ENCODE data around the gene SCNN1A.

Gene SCNN1A

DNA sequence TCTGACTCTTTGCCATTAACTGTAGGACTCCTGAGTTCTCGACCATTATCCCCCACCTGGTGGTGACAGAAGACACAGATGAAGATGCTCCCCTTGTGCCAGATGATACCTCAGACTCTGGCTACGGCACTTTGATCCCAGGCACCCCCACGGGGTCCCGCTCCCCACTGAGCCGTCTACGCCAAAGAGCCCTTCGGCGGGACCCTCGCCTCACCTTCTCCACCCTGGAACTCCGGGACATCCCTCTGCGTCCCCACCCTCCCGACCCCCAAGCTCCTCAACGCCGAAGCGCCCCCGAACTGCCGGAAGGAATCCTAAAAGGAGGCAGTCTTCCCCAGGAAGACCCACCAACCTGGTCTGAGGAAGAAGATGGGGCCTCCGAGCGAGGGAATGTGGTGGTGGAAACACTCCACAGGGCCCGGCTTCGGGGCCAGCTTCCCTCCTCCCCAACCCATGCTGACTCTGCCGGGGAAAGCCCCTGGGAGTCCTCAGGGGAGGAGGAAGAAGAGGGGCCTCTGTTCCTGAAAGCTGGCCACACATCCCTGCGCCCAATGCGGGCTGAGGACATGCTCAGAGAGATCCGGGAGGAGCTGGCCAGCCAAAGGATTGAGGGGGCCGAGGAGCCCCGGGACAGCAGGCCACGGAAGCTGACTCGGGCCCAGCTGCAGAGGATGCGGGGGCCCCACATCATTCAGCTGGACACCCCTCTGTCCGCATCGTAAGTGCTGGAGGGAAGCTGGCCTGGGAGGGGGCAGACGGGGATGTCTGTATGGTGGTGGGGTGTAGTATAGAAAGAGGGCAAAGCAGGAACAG is 47.9 kb downstream of the SCNN1A start:
- TF ChIP-seq, protein P1, sequence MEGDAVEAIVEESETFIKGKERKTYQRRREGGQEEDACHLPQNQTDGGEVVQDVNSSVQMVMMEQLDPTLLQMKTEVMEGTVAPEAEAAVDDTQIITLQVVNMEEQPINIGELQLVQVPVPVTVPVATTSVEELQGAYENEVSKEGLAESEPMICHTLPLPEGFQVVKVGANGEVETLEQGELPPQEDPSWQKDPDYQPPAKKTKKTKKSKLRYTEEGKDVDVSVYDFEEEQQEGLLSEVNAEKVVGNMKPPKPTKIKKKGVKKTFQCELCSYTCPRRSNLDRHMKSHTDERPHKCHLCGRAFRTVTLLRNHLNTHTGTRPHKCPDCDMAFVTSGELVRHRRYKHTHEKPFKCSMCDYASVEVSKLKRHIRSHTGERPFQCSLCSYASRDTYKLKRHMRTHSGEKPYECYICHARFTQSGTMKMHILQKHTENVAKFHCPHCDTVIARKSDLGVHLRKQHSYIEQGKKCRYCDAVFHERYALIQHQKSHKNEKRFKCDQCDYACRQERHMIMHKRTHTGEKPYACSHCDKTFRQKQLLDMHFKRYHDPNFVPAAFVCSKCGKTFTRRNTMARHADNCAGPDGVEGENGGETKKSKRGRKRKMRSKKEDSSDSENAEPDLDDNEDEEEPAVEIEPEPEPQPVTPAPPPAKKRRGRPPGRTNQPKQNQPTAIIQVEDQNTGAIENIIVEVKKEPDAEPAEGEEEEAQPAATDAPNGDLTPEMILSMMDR (IDR thresholded peaks at IDR 0.05; ENCODE audit: control extremely low read depth, extremely low read depth, low read depth, missing control alignments): no peak
- no peak for DNase-seq (ENCODE audit: extremely low spot score)
- ChIA-PET CTCF (interaction anchor here (0.8 to 3.3 kb wide), 5 partner anchors 9 to 211 kb away, joined by 3 to 24 read pairs (median 7); partner anchors contain the start of gene TNFRSF1A), POLR2A (no interaction called here)

DNA sequence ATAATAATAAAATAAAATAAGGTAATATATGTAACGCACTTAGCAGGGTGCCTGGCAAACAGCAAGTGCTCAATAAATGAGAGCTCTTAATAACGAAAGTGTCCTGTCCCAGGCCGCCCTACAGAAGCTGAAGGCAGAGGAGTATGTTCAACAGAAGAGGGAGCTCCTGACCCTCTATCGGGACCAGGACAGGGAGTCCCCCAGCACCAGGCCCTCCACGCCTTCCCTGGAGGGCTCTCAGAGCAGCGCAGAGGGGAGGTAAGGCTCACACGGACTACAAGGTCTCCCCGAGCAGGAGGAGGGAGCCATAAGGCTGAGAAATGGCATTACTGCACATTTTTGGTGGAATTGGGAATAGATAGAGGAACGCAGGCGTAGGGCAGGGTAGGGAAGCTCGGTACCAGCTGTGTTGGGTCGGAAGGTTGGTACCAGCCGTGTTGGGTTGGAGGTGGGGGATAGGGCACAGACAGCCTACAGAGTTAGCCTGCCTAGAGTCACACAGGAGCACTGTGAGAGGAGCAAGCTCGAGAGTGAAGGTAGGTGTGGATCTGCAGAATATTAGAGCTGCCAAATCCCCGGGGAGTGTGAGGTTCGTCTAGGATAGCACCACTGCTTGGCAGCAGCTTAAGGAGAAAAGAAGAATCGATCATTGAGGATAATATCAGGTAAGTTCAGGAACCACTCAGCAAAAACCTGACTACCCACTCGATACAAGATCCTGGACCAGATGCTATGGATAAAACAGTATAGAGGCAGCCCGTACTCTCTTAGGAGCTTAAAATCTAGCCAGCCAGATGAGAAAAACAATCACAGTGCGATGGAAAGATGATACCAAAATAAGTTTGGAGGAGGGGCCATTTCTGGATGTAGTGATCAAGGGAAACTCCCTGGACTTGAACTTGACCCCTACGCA is 48.8 kb downstream of the SCNN1A start:
- no peak for DNase-seq (ENCODE audit: extremely low spot score)
- TF ChIP-seq, protein P1 (IDR thresholded peaks at IDR 0.05; ENCODE audit: control extremely low read depth, extremely low read depth, low read depth, missing control alignments): peak; percentile 27
- ChIA-PET CTCF (interaction anchor here (0.8 to 3.3 kb wide), 9 partner anchors 9 to 212 kb away, joined by 3 to 24 read pairs (median 5); partner anchors contain the start of gene TNFRSF1A), POLR2A (interaction anchor here (1.0 kb wide), 1 partner anchor 144 kb away, joined by 5 read pairs; the partner anchor contains the start of gene VAMP1)

DNA sequence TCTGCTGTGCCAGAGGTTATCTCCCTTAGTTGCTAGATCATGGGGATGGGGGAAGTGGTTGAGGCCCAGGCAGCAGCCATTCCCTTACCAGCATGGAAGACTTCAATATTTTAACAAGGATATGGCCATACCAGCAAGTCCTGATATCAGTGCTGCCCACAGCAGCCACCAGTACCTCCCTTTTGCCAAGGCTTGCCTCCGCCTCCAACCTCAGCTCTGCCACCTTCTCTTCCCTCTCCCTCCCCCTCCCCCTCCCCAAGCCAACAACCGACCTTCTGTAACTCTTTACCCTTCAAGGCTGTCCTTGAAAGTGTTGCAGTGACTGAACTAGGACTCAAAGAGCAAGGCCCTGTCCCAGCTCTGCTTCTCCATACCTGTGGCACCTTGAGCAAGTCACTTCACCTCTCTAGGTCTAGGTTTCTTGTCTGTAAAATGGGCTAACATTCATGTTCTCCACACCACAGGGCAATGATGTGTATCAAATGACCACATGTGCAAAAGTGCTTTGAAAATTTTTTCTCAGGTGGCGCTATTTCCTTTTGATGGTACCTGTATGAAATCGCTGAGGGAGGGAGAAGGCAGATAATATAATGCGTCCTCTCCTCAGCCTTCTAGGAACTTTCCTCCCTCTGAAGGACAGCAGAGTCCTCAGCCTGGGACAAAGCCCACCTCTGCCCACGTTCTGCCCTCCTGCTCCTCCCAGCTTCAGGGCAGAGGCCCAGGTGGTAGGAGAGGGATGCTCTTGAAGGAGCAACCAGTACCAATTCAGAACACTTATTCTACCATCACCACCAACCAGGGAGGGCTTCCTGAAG is 50.2 kb downstream of the SCNN1A start:
- DNase-seq (ENCODE audit: extremely low spot score): no peak
- POLR2A ChIA-PET: no interaction called here
- TF ChIP-seq, protein P1 (IDR thresholded peaks at IDR 0.05; ENCODE audit: control extremely low read depth, extremely low read depth, low read depth, missing control alignments): no peak
- CTCF ChIA-PET: interaction anchor here (1.3 to 3.3 kb wide), 4 partner anchors 11 to 213 kb away, joined by 5 to 24 read pairs (median 7); no protein-coding TSS in a partner anchor

DNA sequence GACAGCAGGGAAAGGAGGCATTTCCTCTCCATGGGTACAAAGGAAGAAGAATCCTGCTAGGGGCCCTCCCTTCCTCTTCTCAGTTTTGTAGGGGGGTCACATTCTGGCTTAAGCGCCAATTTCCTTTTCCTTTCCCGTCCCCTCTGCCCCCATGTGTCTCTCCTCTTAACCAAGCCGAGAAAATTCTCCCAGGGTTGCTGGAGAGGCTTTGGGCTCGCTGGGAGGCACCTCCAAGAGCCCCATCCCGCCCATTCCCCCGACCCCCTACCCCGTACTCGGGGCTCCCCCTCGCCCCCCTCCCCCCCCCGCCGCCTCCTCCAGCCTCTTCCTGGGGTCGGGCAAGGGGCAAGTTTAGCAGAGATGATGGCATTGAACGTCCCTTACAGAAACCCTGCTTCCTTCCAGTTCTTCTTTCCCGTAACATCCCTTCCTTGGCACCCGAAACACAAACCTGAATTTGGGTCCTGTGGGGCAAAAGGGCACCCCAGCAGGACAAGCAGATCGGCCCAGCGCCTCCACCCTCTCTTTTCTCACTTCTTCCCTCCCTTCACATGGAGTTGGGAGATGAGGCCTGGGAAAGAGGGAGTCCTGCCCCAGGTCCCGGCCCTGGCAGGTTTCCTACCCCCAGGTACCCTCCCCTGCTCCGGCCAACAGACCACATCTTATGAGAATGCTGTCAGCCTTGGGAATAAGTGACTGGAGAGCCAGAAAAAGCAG is 51.2 kb downstream of the SCNN1A start:
- CTCF ChIA-PET: interaction anchor here (1.9 to 3.3 kb wide), 3 partner anchors 10 to 12 kb away, joined by 14 to 24 read pairs (median 17); no protein-coding TSS in a partner anchor
- TF ChIP-seq, protein P1 (IDR thresholded peaks at IDR 0.05; ENCODE audit: control extremely low read depth, extremely low read depth, low read depth, missing control alignments): no peak
- no peak for DNase-seq (ENCODE audit: extremely low spot score)
- POLR2A ChIA-PET: no interaction called here

DNA sequence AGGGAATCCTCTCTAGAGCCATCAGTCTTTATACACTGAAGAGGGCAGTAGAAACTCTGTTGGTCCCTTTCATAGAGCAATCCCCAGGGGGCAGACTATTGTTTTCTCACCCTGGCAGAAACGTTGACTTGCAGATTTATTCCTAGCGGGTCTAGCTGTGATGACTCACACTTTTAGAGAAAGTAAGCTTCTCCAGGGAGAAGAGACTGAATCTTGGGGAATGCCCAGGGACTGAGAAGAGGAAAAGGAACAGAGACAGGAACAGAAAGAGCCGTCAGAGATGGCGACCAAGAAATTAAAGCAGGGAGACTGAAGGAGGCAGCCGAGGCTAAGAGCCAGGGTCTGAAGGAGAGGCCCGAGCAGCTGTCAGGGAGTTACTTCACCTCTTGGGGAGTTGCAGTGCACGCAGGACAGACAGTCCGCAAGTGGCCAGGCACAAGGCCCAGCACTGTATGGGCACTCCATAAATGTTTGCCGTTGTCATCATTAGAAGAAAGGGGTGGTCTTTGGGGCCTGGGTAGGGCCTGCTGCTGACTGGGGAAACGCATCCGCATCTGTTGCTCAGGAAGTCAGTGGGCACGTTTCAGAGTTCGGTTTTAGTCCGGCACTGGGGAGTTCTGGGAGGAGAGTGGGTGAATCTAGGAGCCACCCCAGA is 51.9 kb downstream of the SCNN1A start:
- TF ChIP-seq, protein P1 (IDR thresholded peaks at IDR 0.05; ENCODE audit: control extremely low read depth, extremely low read depth, low read depth, missing control alignments): peak; percentile 40
- ChIA-PET CTCF (interaction anchor here (1.0 to 2.1 kb wide), 7 partner anchors 9 to 142 kb away, joined by 3 to 17 read pairs (median 6); no protein-coding TSS in a partner anchor), POLR2A (interaction anchor here (0.6 kb wide), 1 partner anchor 142 kb away, joined by 3 read pairs; no protein-coding TSS in a partner anchor)
- DNase-seq (ENCODE audit: extremely low spot score): peak; percentile 67

All from GM10248 (cell line).